Esophagus squamous epithelium (tissue), 5 donors: Measurements from ENCODE around the gene MTR. TPM values are rescaled to one million over a fixed set of nuclear protein-coding genes. Genes with fewer than 3 reads are reported as not detected.

Experiments
- DNase-seq: peaks from one replicate; lab custom pipeline; 2025; lab: John Stamatoyannopoulos, UW
- H3K27ac ChIP-seq, 4 donors: fragments of 200-600 bp; sonication (generic); one replicate each; pipeline ENCODE4 v1.5.1; 2016 to 2019; ENCODE audit warnings: mild to moderate bottlenecking in 1 of 4
- H3K27me3 ChIP-seq, 4 donors: fragments of 200-600 bp; sonication (generic); 1 replicate in 3 of 4; 2 replicates in 1 of 4; pipeline versions ENCODE4 v1.5.1 to v1.6.0; 2017 to 2021; ENCODE audit warnings: antibody characterized with exemption in 1 of 4
- H3K36me3 ChIP-seq, 3 donors: fragments of 200-600 bp; sonication (generic); one replicate each; pipeline ENCODE4 v1.5.1; 2016 to 2019
- H3K4me1 ChIP-seq, 3 donors: fragments of 200-600 bp; sonication (generic); one replicate each; pipeline ENCODE4 v1.5.1; 2017 to 2019
- H3K4me3 ChIP-seq, 4 donors: fragments of 200-600 bp; sonication (generic); 1 replicate in 3 of 4; 2 replicates in 1 of 4; pipeline ENCODE4 v1.5.1; 2016 to 2019; ENCODE audit warnings: mild to moderate bottlenecking in 2 of 4, moderate library complexity in 1 of 4
- H3K9me3 ChIP-seq, 3 donors: fragments of 200-600 bp; sonication (generic); one replicate each; pipeline ENCODE4 v1.5.1; 2016 to 2019
- CTCF ChIP-seq, 6 experiments: fragments of 450-650 bp in 4 of 6; fragments of 200-600 bp in 2 of 6; sonication (generic) in 2 of 6; IDR thresholded peaks; one replicate each; pipeline ENCODE4 v1.5.1; 2016 to 2019; ENCODE audit warnings: antibody characterized with exemption in 6 of 6, mild to moderate bottlenecking in 4 of 6, moderate library complexity in 4 of 6
- POLR2A ChIP-seq, 4 donors: fragments of 450-650 bp; IDR thresholded peaks; one replicate each; pipeline ENCODE4 v1.6.1; 2017; ENCODE audit warnings: antibody characterized with exemption in 4 of 4, mild to moderate bottlenecking in 4 of 4, moderate library complexity in 3 of 4
- WGBS, 2 donors: methylation state at CpG; one replicate each; pipeline ENCODE4 v1.1.5; 2018; 5-methylcytosine and 5-hydroxymethylcytosine counted together
- intact Hi-C: fragments of 100-400 bp; cut with DNase I; formaldehyde crosslinking; loops from one replicate; pipeline ENCODE4 v1.15.0; 2022
- total RNA-seq, 4 donors: library from RNA; depleted of rRNA; stranded (reverse); fragments of >200 nt; gene quantifications; one replicate each; pipeline ENCODE4 v1.1.0, GENCODE V29; 2016
- donor health status: DM: yes; HTN: yes; CAD: no.

The MTR gene
- total RNA-seq, 4 donors from 2014 or later: 5.8 to 21.6 (median 9.1) TPM

GRCh38 chr1:236858165-236858564 lies 63.1 kb downstream of the MTR start:
- intact Hi-C loops: no loop called here

GRCh38 chr1:236860101-236860500 lies 65.0 kb downstream of the MTR start:
- intact Hi-C loops: no loop called here
- 80 to 100% methylated on average over 3 to 4 of the region's 4 CpGs for WGBS, 2 donors

More at GRCh38 chr1:236858165-236858564, 63.1 kb downstream of the MTR start:
- no peak for TF ChIP-seq POLR2A (IDR thresholded peaks at IDR 0.05)
- TF ChIP-seq CTCF (IDR thresholded peaks at IDR 0.05): no peak
- H3K27ac ChIP-seq: no peak overlapping the region
- H3K9me3 ChIP-seq: no peaks in the 10 kb centered on the region
- DNase-seq: no peak
- H3K4me3 ChIP-seq: no peak overlapping the region
- H3K4me1 ChIP-seq: peaks cover 0 to 4% (median 0%) of the 10 kb centered on the region in 3 donors
- WGBS, 2 donors: 88 to 90% methylated on average over 7 of the region's 7 CpGs
- peaks cover 0 to 100% (median 3%) of the 10 kb centered on the region in 3 donors for H3K36me3 ChIP-seq
- H3K27me3 ChIP-seq: no peaks in the 10 kb centered on the region

GRCh38 chr1:236860674-236861073 lies 65.6 kb downstream of the MTR start:
- Histone ChIP-seq H3K4me1 (peaks cover 0 to 5% (median 0%) of the 10 kb centered on the region in 3 donors), H3K27me3 (no peaks in the 10 kb centered on the region), H3K4me3 (no peak overlapping the region), H3K9me3 (no peaks in the 10 kb centered on the region), H3K27ac (no peak overlapping the region), H3K36me3 (peaks cover 0 to 100% (median 0%) of the 10 kb centered on the region in 3 donors)
- DNase-seq: no peak
- no peak for TF ChIP-seq POLR2A (IDR thresholded peaks at IDR 0.05)
- TF ChIP-seq CTCF (IDR thresholded peaks at IDR 0.05): no peak
- WGBS, 2 donors: 94 to 96% methylated on average over 1 of the region's 1 CpG
- intact Hi-C loops: no loop called here

More at GRCh38 chr1:236860101-236860500, 65.0 kb downstream of the MTR start:
- DNase-seq: no peak
- peaks cover 0 to 5% (median 0%) of the 10 kb centered on the region in 3 donors for H3K4me1 ChIP-seq
- no peak for TF ChIP-seq CTCF (IDR thresholded peaks at IDR 0.05)
- TF ChIP-seq POLR2A (IDR thresholded peaks at IDR 0.05): no peak
- no peaks in the 10 kb centered on the region for H3K9me3 ChIP-seq
- H3K27ac ChIP-seq: no peak overlapping the region
- no peaks in the 10 kb centered on the region for H3K27me3 ChIP-seq
- no peak overlapping the region for H3K4me3 ChIP-seq
- H3K36me3 ChIP-seq: peaks cover 0 to 100% (median 0%) of the 10 kb centered on the region in 3 donors

GRCh38 chr1:236861560-236862218 lies 66.6 kb downstream of the MTR start:
- Histone ChIP-seq H3K27ac (peak overlapping the region in 1 of 4 donors; percentile 39), H3K4me3 (no peak overlapping the region), H3K27me3 (no peaks in the 10 kb centered on the region), H3K4me1 (peaks cover 0 to 5% (median 0%) of the 10 kb centered on the region in 3 donors), H3K9me3 (no peaks in the 10 kb centered on the region), H3K36me3 (peaks cover 0 to 100% (median 0%) of the 10 kb centered on the region in 3 donors)
- intact Hi-C loops: no loop called here
- WGBS, 2 donors: 76 to 80% methylated on average over 2 of the region's 2 CpGs
- no peak for DNase-seq
- no peak for TF ChIP-seq CTCF (IDR thresholded peaks at IDR 0.05)
- TF ChIP-seq POLR2A (IDR thresholded peaks at IDR 0.05): no peak

- peaks cover 0 to 100% (median 0%) of the 10 kb centered on the region in 3 donors for H3K36me3 ChIP-seq
- intact Hi-C loops: no loop called here
- no peak overlapping the region for H3K4me3 ChIP-seq
- peak overlapping the region in 1 of 4 donors; percentile 39 for H3K27ac ChIP-seq
- no peaks in the 10 kb centered on the region for H3K27me3 ChIP-seq
- WGBS, 2 donors: 92 to 94% methylated on average over 3 to 4 of the region's 4 CpGs
- H3K9me3 ChIP-seq: no peaks in the 10 kb centered on the region
- no peak for DNase-seq
- H3K4me1 ChIP-seq: peaks cover 0 to 5% (median 0%) of the 10 kb centered on the region in 3 donors
- no peak for TF ChIP-seq CTCF (IDR thresholded peaks at IDR 0.05)
- no peak for TF ChIP-seq POLR2A (IDR thresholded peaks at IDR 0.05)
These were observed 67.1 kb downstream of the MTR start for GRCh38 chr1:236862219-236862591.
